Tibial artery (tissue), 4 donors: ENCODE measurements around the gene RPN2.

Source experiments
- DNase-seq, 2 donors: peaks; one replicate each; pipeline ENCODE4 v3.0.0-alpha.2; 2019
- H3K27ac ChIP-seq, 2 donors: fragments of 200-600 bp; sonication (generic) in 1 of 2; 1 replicate in 1 of 2; 2 replicates in 1 of 2; pipeline ENCODE4 v1.5.1; 2018 to 2019; ENCODE audit warnings: mild to moderate bottlenecking in 1 of 2
- H3K27me3 ChIP-seq, 2 donors: fragments of 200-600 bp; sonication (generic) in 1 of 2; one replicate each; pipeline versions ENCODE4 v1.5.1 to v1.6.0; 2016 to 2019
- H3K36me3 ChIP-seq, 3 donors: fragments of 200-600 bp; sonication (generic) in 2 of 3; one replicate each; pipeline ENCODE4 v1.5.1; 2016 to 2019; ENCODE audit warnings: mild to moderate bottlenecking in 2 of 3
- H3K4me1 ChIP-seq, 4 donors: fragments of 200-600 bp; sonication (generic) in 2 of 4; 1 replicate in 3 of 4; 2 replicates in 1 of 4; pipeline ENCODE4 v1.5.1; 2016 to 2019
- H3K4me3 ChIP-seq, 2 donors: fragments of 200-600 bp; sonication (generic) in 1 of 2; 1 replicate in 1 of 2; 2 replicates in 1 of 2; pipeline ENCODE4 v1.5.1; 2018 to 2019; ENCODE audit warnings: mild to moderate bottlenecking in 2 of 2
- H3K9me3 ChIP-seq, 3 donors: fragments of 200-600 bp; sonication (generic) in 1 of 3; one replicate each; pipeline ENCODE4 v1.5.1; 2016 to 2019
- CTCF ChIP-seq, 2 experiments: fragments of 200-600 bp in 1 of 2; fragments of 450-650 bp in 1 of 2; IDR thresholded peaks; one replicate each; pipeline ENCODE4 v1.5.1; 2017 to 2019; ENCODE audit warnings: antibody characterized with exemption in 2 of 2, mild to moderate bottlenecking in 1 of 2, moderate library complexity in 1 of 2
- intact Hi-C: fragments of 100-400 bp; cut with DNase I; formaldehyde crosslinking; loops from one replicate; pipeline ENCODE4 v1.15.0; 2023; ENCODE audit warnings: low total_unique reads

Gene RPN2

GRCh38 chr20:37280403-37280802, 101.3 kb downstream of the RPN2 start:
- TF ChIP-seq CTCF (IDR thresholded peaks at IDR 0.05) = no peak
- Histone ChIP-seq H3K27me3 (peaks cover 0 to 8% of the 10 kb centered on the region in 2 donors), H3K9me3 (no peaks in the 10 kb centered on the region), H3K4me3 (no peak overlapping the region), H3K27ac (no peak overlapping the region), H3K4me1 (peaks cover 0 to 13% (median 8%) of the 10 kb centered on the region in 4 donors), H3K36me3 (no peaks in the 10 kb centered on the region)
- no peak for DNase-seq
- intact Hi-C loops = no loop called here

- no peak for DNase-seq
- Histone ChIP-seq H3K36me3 (no peaks in the 10 kb centered on the region), H3K27ac (no peak overlapping the region), H3K27me3 (peaks cover 0 to 8% of the 10 kb centered on the region in 2 donors), H3K9me3 (no peaks in the 10 kb centered on the region), H3K4me3 (no peak overlapping the region), H3K4me1 (no peaks in the 10 kb centered on the region)
- intact Hi-C loops = no loop called here
- peak; percentile 47 to 51 for TF ChIP-seq CTCF (IDR thresholded peaks at IDR 0.05)
Measured at GRCh38 chr20:37282556-37282955, 103.4 kb downstream of the RPN2 start.

GRCh38 chr20:37283530-37284195, 104.5 kb downstream of the RPN2 start:
- no peak for TF ChIP-seq CTCF (IDR thresholded peaks at IDR 0.05)
- intact Hi-C loops = no loop called here
- Histone ChIP-seq H3K9me3 (no peaks in the 10 kb centered on the region), H3K4me1 (peaks cover 0 to 4% (median 0%) of the 10 kb centered on the region in 4 donors), H3K27ac (no peak overlapping the region), H3K4me3 (no peak overlapping the region), H3K27me3 (peaks cover 0 to 8% of the 10 kb centered on the region in 2 donors), H3K36me3 (no peaks in the 10 kb centered on the region)
- DNase-seq = no peak

GRCh38 chr20:37284691-37285161, 105.6 kb downstream of the RPN2 start:
- H3K27me3 ChIP-seq = peaks cover 0 to 5% of the 10 kb centered on the region in 2 donors
- no peak overlapping the region for H3K4me3 ChIP-seq
- H3K4me1 ChIP-seq = peaks cover 0 to 5% (median 2%) of the 10 kb centered on the region in 4 donors
- H3K36me3 ChIP-seq = no peaks in the 10 kb centered on the region
- DNase-seq = no peak
- no peak for TF ChIP-seq CTCF (IDR thresholded peaks at IDR 0.05)
- H3K9me3 ChIP-seq = no peaks in the 10 kb centered on the region
- intact Hi-C loops = no loop called here
- H3K27ac ChIP-seq = no peak overlapping the region

GRCh38 chr20:37285664-37286374, 106.7 kb downstream of the RPN2 start:
- peaks cover 0 to 14% (median 10%) of the 10 kb centered on the region in 4 donors for H3K4me1 ChIP-seq
- H3K4me3 ChIP-seq = no peak overlapping the region
- DNase-seq = no peak
- TF ChIP-seq CTCF (IDR thresholded peaks at IDR 0.05) = no peak
- no peaks in the 10 kb centered on the region for H3K27me3 ChIP-seq
- no peak overlapping the region for H3K27ac ChIP-seq
- H3K36me3 ChIP-seq = no peaks in the 10 kb centered on the region
- intact Hi-C loops = no loop called here
- no peaks in the 10 kb centered on the region for H3K9me3 ChIP-seq
